K562 (cell line): ENCODE data around the gene WEE1. TPM values are rescaled to one million over a fixed set of nuclear protein-coding genes. Genes with fewer than 3 reads are reported as not detected.

Source experiments
- ATAC-seq: fragments of 200-7000 bp; cut with Tn5 transposase; 3 replicates; pipeline ENCODE4 v1.9.1; 2020; ENCODE audit warnings: moderate library complexity
- BruUV-seq: library from RNA; stranded (reverse); fragments of 400-500 nt; replicated peaks from 2 replicates; lab custom pipeline; 2021; lab: Mats Ljungman, UMichigan
- CTCF ChIA-PET: fragments of 300-600 bp; formaldehyde crosslinking; extraction: SDS; loops from one replicate; lab custom pipeline; 2021; ENCODE audit warnings: low intra/inter-chr PET ratio; lab: Yijun Ruan, JAX
- POLR2A ChIA-PET: fragments of 300-600, 350-650 bp; sonication (Branson Sonifier 250); formaldehyde crosslinking; extraction: SDS; loops from one replicate; lab custom pipeline; 2021; ENCODE audit warnings: antibody characterized with exemption, inconsistent platforms; lab: Yijun Ruan, JAX
- DNase-seq, 4 experiments: peaks; one replicate each; pipeline versions ENCODE4 v3.0.0 to v3.0.0-alpha.2; 2011 to 2018; ENCODE audit warnings: low spot score in 3 of 4, mixed read lengths in 3 of 4; ENCODE audit errors: extremely low read depth in 1 of 4
- FAIRE-seq: peaks from 2 replicates; lab custom pipeline; 2011; peaks lifted over from hg19 to GRCh38; lab: Jason Lieb, UNC
- H2AFZ ChIP-seq: 2 replicates; pipeline ENCODE4 v1.6.0; 2011; ENCODE audit warnings: low read depth, low read length, control low read depth, inconsistent platforms
- H3K27ac ChIP-seq: fragments of 200-600 bp; 3 replicates; pipeline ENCODE4 v1.8.0; 2011; ENCODE audit warnings: low read depth, mild to moderate bottlenecking, control low read depth, inconsistent platforms, low read length, moderate library complexity, mixed read lengths; ENCODE audit errors: extremely low read depth
- H3K27me3 ChIP-seq, 2 experiments: fragments of 300-600 bp in 1 of 2; 2 replicates in 1 of 2; 3 replicates in 1 of 2; pipeline versions ENCODE4 v1.6.0 to v1.8.0; 2011; ENCODE audit warnings: inconsistent platforms in 2 of 2, low read length in 2 of 2, mild to moderate bottlenecking in 1 of 2, mixed read lengths in 1 of 2, moderate library complexity in 1 of 2; ENCODE audit not compliant: control insufficient read depth in 2 of 2, insufficient read depth in 2 of 2
- H3K36me3 ChIP-seq: fragments of 300-600 bp; 3 replicates; pipeline ENCODE4 v1.8.0; 2011; ENCODE audit warnings: mild to moderate bottlenecking, low read length, inconsistent platforms; ENCODE audit not compliant: control insufficient read depth, insufficient read depth
- H3K4me1 ChIP-seq, 2 experiments: fragments of 200-600 bp in 1 of 2; replicated peaks in 1 of 2; 2 replicates in 1 of 2; 3 replicates in 1 of 2; pipeline versions ENCODE4 v1.5.1 to v1.8.0; 2011; ENCODE audit warnings: inconsistent platforms in 2 of 2, low read length in 2 of 2, mild to moderate bottlenecking in 1 of 2, mixed read lengths in 1 of 2, moderate library complexity in 1 of 2; ENCODE audit not compliant: control insufficient read depth in 2 of 2, insufficient read depth in 2 of 2
- H3K4me2 ChIP-seq: 2 replicates; pipeline ENCODE4 v1.6.1; 2011; ENCODE audit warnings: low read length, control low read depth, inconsistent platforms, mixed read lengths; ENCODE audit not compliant: insufficient read depth
- H3K4me3 ChIP-seq: fragments of 200-600 bp; sonication (generic), shearing (Covaris generic); 2 replicates; pipeline ENCODE4 v1.5.1; 2016; ENCODE audit warnings: control low read depth, inconsistent platforms
- H3K79me2 ChIP-seq: fragments of 200-600 bp; 3 replicates; pipeline ENCODE4 v1.8.0; 2011; ENCODE audit warnings: low read length, inconsistent platforms; ENCODE audit not compliant: control insufficient read depth, insufficient read depth
- H3K9ac ChIP-seq, 2 experiments: 2 replicates each; pipeline versions ENCODE4 v1.6.0 to v1.6.1; 2011; ENCODE audit warnings: low read depth in 2 of 2, low read length in 2 of 2, control low read depth in 1 of 2, inconsistent platforms in 1 of 2, mild to moderate bottlenecking in 1 of 2, mixed read lengths in 1 of 2; ENCODE audit not compliant: insufficient read depth in 1 of 2
- H3K9me1 ChIP-seq: one replicate; pipeline ENCODE4 v1.6.0; 2011; ENCODE audit warnings: inconsistent platforms, mild to moderate bottlenecking, low read length, moderate library complexity; ENCODE audit not compliant: control insufficient read depth, insufficient read depth
- H3K9me3 ChIP-seq: replicated peaks from 2 replicates; pipeline ENCODE4 v1.5.1; 2011; ENCODE audit warnings: low read depth, low read length, inconsistent platforms; ENCODE audit not compliant: control insufficient read depth, insufficient read depth
- H4K20me1 ChIP-seq: replicated peaks from 2 replicates; pipeline ENCODE4 v1.6.1; 2011; ENCODE audit warnings: low read length, inconsistent platforms, mixed read lengths; ENCODE audit not compliant: control insufficient read depth, insufficient read depth
- MGA ChIP-seq: fragments of 450-650 bp; IDR thresholded peaks from 2 replicates; pipeline ENCODE4 v1.6.1; 2016; ENCODE audit warnings: mild to moderate bottlenecking, moderate library complexity
- NCOA2 ChIP-seq, 2 experiments: fragments of 450-650 bp; IDR thresholded peaks; 2 replicates each; pipeline ENCODE4 v1.6.1; 2018; ENCODE audit warnings: mild to moderate bottlenecking in 2 of 2, moderate library complexity in 1 of 2; ENCODE audit not compliant: partially characterized antibody in 2 of 2
- POLR2B ChIP-seq: fragments of 450-650 bp; IDR thresholded peaks from 2 replicates; pipeline ENCODE4 v1.6.1; 2018; ENCODE audit warnings: low read depth; ENCODE audit not compliant: partially characterized antibody
- POLR2H ChIP-seq: IDR thresholded peaks from 2 replicates; pipeline ENCODE4 v1.6.1; 2016; ENCODE audit warnings: missing genetic modification characterization, low read depth, mild to moderate bottlenecking, control low read depth, missing compliant biosample characterization, moderate library complexity
- RB1 ChIP-seq: fragments of 450-650 bp; IDR thresholded peaks from 2 replicates; pipeline ENCODE4 v1.6.1; 2017; ENCODE audit warnings: low read depth, mild to moderate bottlenecking
- SAFB2 ChIP-seq: fragments of 200-400 bp; formaldehyde crosslinking; IDR thresholded peaks from 2 replicates; pipeline ENCODE4 v1.6.1; 2018; ENCODE audit warnings: borderline replicate concordance, low read length, low read depth, moderate library complexity; ENCODE audit not compliant: severe bottlenecking
- ZNF224 ChIP-seq: sonication (generic); formaldehyde crosslinking; IDR thresholded peaks from 2 replicates; pipeline ENCODE4 v1.8.0; 2022; ENCODE audit warnings: mild to moderate bottlenecking, missing genetic modification reagents
- ZNF445 ChIP-seq: fragments of 250-450 bp; sonication (Bioruptor Pico); IDR thresholded peaks from 2 replicates; pipeline ENCODE4 v1.4.0; 2020; ENCODE audit warnings: low read depth, mild to moderate bottlenecking, moderate library complexity
- WGBS: fragments of 100-300 bp; shearing (Covaris generic); methylation state at CpG from one replicate; pipeline ENCODE4 v1.1.6; 2016; ENCODE audit warnings: low coverage, mixed read lengths; ENCODE audit not compliant: insufficient coverage; ENCODE audit errors: missing lambda C conversion rate; 5-methylcytosine and 5-hydroxymethylcytosine counted together
- in situ Hi-C: fragments of 300-500 bp; cut with MboI; formaldehyde crosslinking; loops from 4 replicates; pipeline ENCODE4 v1.15.0; 2018; ENCODE audit warnings: inconsistent platforms, mixed read lengths
- intact Hi-C: fragments of 100-400 bp; cut with micrococcal nuclease; formaldehyde crosslinking; loops from 2 replicates; pipeline ENCODE4 v1.14.2; 2022
- polyA plus RNA-seq, 8 experiments: library from polyadenylated mRNA; depleted of rRNA in 4 of 8; stranded (reverse) in 5 of 8; unstranded in 3 of 8; fragments of >200 nt; fragmentation: Nextera tagmentation in 2 of 8; fragmentation: Illumina TruSeq in 1 of 8; extraction: Ambion mirVana in 2 of 8; extraction: Trizol in 1 of 8; gene quantifications; 2 replicates each; pipeline versions ENCODE4 v1.2.1 to v1.2.3, GENCODE V29; 2011 to 2014; ENCODE audit warnings: inconsistent platforms in 1 of 8, missing spikeins in 1 of 8
- total RNA-seq, 7 experiments: library from RNA; depleted of rRNA in 6 of 7; stranded (reverse); fragments of >200 nt in 6 of 7; fragmentation: Illumina TruSeq in 2 of 7; extraction: Trizol in 2 of 7; gene quantifications; 2 replicates each; pipeline versions ENCODE4 v1.2.1 to v1.2.3, GENCODE V29; 2011 to 2021; ENCODE audit warnings: low replicate concordance in 1 of 7

WEE1 gene
- total and polyA plus RNA-seq, 9 of the 15 experiments (the other 6 are each of a cell fraction or from before 2014, with no cell fraction given): 21.9 to 99.0 (median 67.4) TPM

- H3K36me3 ChIP-seq: peaks cover 13% of the 10 kb centered on the region
- POLR2A ChIA-PET: interaction anchor here (0.7 to 1.4 kb wide), 3 partner anchors 16 to 37 kb away, joined by 3 to 5 read pairs (median 3); no protein-coding TSS in a partner anchor
- H3K9me3 ChIP-seq: no peaks in the 10 kb centered on the region
- H3K4me3 ChIP-seq: no peak overlapping the region
- no peak for ATAC-seq
- no peak overlapping the region for H3K4me2 ChIP-seq
- FAIRE-seq: no peak
- peak overlapping the region; percentile 12; the same call in 1 of the 2 replicates for H2AFZ ChIP-seq
- peak overlapping the region in 1 of 2 experiments; percentile 96; a peak in 1 of 4 replicates for H3K9ac ChIP-seq
- H3K9me1 ChIP-seq: no peaks in the 10 kb centered on the region
- BruUV-seq: no TSS peak
- H3K79me2 ChIP-seq: peaks cover 27% of the 10 kb centered on the region
- H3K27me3 ChIP-seq: no peaks in the 10 kb centered on the region
- in situ Hi-C loops (loop anchor here (5.0 kb wide), 1 partner anchor 34 kb away; no protein-coding TSS in a partner anchor), intact Hi-C loops (loop anchor here (10.0 kb wide), 1 partner anchor 106 kb away; the partner anchor contains the start of gene ZNF143)
- no peak for DNase-seq
- peaks cover 34 to 40% of the 10 kb centered on the region in 2 experiments for H3K4me1 ChIP-seq
- CTCF ChIA-PET: no interaction called here
- no peak overlapping the region; the same call in 2 of the 3 replicates for H3K27ac ChIP-seq
- H4K20me1 ChIP-seq: peaks cover 9% of the 10 kb centered on the region
- TF ChIP-seq NCOA2 (IDR thresholded peaks at IDR 0.05; ENCODE audit: partially characterized antibody in 2 of 2) (no peak), POLR2B (no peak), RB1 (no peak), ZNF445 (CRISPR knock-in tag) (no peak), ZNF224 (CRISPR knock-in tag) (no peak), MGA (0 out of 2 replicates have a peak, but pooled peaks have one; percentile 12), POLR2H (tag) (no peak), SAFB2 (no peak)
- 69% methylated on average over 8 of the region's 8 CpGs for WGBS
These were observed 2.3 kb upstream of the WEE1 start for GRCh38 chr11:9571071-9571762.
